GM21529 (cell line): ENCODE measurements around the gene ZBTB40.

Experiments used
- ATAC-seq: cut with Tn5 transposase; IDR thresholded peaks from one replicate; pipeline ENCODE4 v1.9.1; 2021; ENCODE audit not compliant: unreplicated experiment

The ZBTB40 gene

GRCh38 chr1:22462928-22463327 is 11.3 kb downstream of the ZBTB40 start:
- ATAC-seq, result no peak

- ATAC-seq, result no peak
These were observed 13.4 kb downstream of the ZBTB40 start for GRCh38 chr1:22465015-22465565.

GRCh38 chr1:22465671-22466070 is 14.0 kb downstream of the ZBTB40 start:
- no peak for ATAC-seq

- no peak for ATAC-seq
These were observed 18.6 kb downstream of the ZBTB40 start for GRCh38 chr1:22470227-22470626.

GRCh38 chr1:22471078-22471477 is 19.4 kb downstream of the ZBTB40 start:
- no peak for ATAC-seq

GRCh38 chr1:22471610-22472009 is 20.0 kb downstream of the ZBTB40 start:
- no peak for ATAC-seq

- ATAC-seq, result no peak
These were observed 20.9 kb downstream of the ZBTB40 start for GRCh38 chr1:22472596-22472995.

GRCh38 chr1:22473952-22474351 is 22.3 kb downstream of the ZBTB40 start:
- ATAC-seq, result no peak

- ATAC-seq, result no peak
These were observed 24.9 kb downstream of the ZBTB40 start for GRCh38 chr1:22476566-22476965.

- no peak for ATAC-seq
These were observed 31.5 kb downstream of the ZBTB40 start for GRCh38 chr1:22483121-22483520.

- ATAC-seq, result no peak
These were observed 33.2 kb downstream of the ZBTB40 start for GRCh38 chr1:22484706-22485345.

GRCh38 chr1:22485431-22485830 is 33.8 kb downstream of the ZBTB40 start:
- no peak for ATAC-seq

- ATAC-seq, result no peak
These were observed 36.1 kb downstream of the ZBTB40 start for GRCh38 chr1:22487781-22488180.

- no peak for ATAC-seq
These were observed 36.7 kb downstream of the ZBTB40 start for GRCh38 chr1:22488319-22488718.

GRCh38 chr1:22489278-22489677 is 37.6 kb downstream of the ZBTB40 start:
- ATAC-seq, result no peak

GRCh38 chr1:22489823-22490222 is 38.2 kb downstream of the ZBTB40 start:
- no peak for ATAC-seq

GRCh38 chr1:22490309-22490708 is 38.7 kb downstream of the ZBTB40 start:
- no peak for ATAC-seq

GRCh38 chr1:22491995-22492715 is 40.5 kb downstream of the ZBTB40 start:
- ATAC-seq, result no peak

GRCh38 chr1:22494144-22494543 is 42.5 kb downstream of the ZBTB40 start:
- ATAC-seq, result no peak

- no peak for ATAC-seq
These were observed 43.4 kb downstream of the ZBTB40 start for GRCh38 chr1:22494943-22495579.

GRCh38 chr1:22496536-22497160 is 45.0 kb downstream of the ZBTB40 start:
- ATAC-seq, result no peak
